NCI-H1092 treated with DMSO at 0.1 percent for 48 hours (cell line): ENCODE results near the gene ITIH5.
"Not testable (repeated sequence)": the region's sequence is repeated elsewhere in the genome, so short reads cannot be mapped to it uniquely, and the experiment has no call there.

Experiments
- DNase-seq: peaks from one replicate; lab custom pipeline; 2025; lab: John Stamatoyannopoulos, UW

Gene ITIH5

GRCh38 chr10:7666253-7667023 lies at the start of gene ITIH5:
Gene ITIH5 (minus strand): TSS chr10:7666966. CDS start chr10:7666892, 74 bp downstream.
- no peak for DNase-seq

- no peak for DNase-seq
These were observed 48.7 kb upstream of the ITIH5 start for GRCh38 chr10:7715515-7715914.

GRCh38 chr10:7711075-7711474 lies 44.3 kb upstream of the ITIH5 start:
- not testable (repeated sequence) for DNase-seq

GRCh38 chr10:7710446-7710845 lies 43.7 kb upstream of the ITIH5 start:
- no peak for DNase-seq

DNA sequence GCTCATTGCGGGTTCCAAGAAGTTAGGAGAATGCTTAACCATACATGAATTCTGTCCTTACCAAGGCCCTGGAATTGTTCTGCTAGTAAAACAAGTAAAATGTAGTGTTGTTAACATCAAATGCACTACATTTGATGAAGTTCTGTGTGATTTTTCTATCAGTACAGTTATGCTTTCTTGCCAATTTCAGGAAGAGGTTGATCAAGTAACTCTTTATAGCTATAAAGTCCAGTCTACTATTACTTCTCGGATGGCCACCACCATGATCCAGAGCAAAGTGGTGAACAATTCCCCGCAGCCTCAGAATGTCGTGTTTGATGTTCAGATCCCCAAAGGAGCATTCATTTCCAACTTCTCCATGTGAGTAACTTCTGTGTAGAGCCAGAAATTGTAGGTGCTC lies 42.1 kb upstream of the ITIH5 start:
- DNase-seq: no peak

GRCh38 chr10:7707858-7708622 lies 41.3 kb upstream of the ITIH5 start:
- no peak for DNase-seq

GRCh38 chr10:7707102-7707501 lies 40.3 kb upstream of the ITIH5 start:
- DNase-seq: no peak

DNA sequence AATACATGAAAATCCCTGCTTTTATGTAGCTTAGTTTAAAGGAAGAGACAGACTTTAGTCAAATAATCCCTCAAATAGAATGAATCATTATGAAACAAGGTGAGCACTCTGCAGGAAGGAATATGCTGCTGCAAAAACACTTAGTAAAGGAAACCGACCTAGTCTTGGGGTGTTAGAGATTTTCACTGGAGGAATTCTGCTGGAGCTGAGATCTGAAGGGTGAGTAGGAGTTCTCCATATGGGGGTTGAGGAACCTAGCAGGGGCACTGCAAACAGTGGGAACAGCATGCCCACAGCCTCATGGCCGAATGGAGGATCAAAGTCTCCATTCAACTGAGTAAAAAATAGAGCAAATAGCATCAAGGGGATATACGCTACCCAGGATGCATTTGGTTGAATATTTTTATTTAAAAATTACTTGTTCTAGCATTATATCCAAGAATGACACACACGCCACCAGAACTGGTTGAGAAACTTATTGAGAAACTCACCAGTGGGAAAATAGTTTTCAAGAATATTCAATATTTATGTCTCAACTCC lies 39.8 kb upstream of the ITIH5 start:
- DNase-seq: no peak

- no peak for DNase-seq
These were observed 38.6 kb upstream of the ITIH5 start for GRCh38 chr10:7705341-7705740.

- DNase-seq: no peak
These were observed 37.6 kb upstream of the ITIH5 start for GRCh38 chr10:7704071-7705016.

DNA sequence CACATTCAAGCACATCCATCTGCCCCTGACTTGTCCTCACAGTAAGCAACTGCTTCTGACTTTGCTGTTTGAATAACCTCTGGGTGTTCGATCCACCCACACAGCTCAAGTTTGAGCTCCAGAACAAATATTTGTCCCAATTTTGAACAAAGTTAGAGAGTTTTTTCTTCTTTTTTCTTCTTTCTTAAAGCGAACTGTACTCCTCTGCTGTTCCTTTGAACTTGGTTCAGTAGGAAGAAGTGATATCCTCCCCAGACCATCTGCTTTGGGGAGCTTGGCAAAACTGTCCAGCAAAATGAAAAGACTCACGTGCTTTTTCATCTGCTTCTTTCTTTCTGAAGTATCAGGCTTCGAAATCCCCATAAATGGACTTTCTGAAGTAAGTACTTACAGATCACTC lies 36.4 kb upstream of the ITIH5 start, which contains the start of gene ITIH2:
Gene ITIH2 (plus strand): TSS at position 177 of the 400 bp plus-strand sequence. CDS start 119 bp downstream, at position 296.
- no peak for DNase-seq

DNA sequence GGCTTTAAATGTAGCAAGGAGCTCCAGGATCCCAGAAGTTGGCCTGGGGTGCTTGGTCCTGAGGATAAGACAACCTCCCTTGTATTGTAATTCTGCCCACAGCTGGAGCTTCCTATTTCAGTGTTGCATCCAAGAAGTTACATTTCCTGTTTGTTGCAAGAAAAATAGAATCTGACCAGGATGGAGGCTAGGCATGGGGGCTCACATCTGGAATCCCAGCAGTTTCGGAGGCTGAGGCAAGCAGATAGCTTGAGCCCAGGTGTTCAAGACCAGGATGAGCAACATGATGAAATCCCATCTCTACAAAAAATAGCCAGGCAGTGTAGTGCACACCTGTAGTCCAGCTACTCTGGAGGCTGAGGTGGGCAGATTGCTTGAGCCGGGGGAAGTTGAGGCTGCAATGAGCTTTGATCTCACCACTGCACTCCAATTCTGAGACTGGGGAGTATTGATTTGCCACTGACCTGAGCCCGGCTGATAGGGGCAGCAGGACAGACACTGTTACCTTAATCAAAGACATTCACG lies 35.6 kb upstream of the ITIH5 start:
- DNase-seq: no peak

DNA sequence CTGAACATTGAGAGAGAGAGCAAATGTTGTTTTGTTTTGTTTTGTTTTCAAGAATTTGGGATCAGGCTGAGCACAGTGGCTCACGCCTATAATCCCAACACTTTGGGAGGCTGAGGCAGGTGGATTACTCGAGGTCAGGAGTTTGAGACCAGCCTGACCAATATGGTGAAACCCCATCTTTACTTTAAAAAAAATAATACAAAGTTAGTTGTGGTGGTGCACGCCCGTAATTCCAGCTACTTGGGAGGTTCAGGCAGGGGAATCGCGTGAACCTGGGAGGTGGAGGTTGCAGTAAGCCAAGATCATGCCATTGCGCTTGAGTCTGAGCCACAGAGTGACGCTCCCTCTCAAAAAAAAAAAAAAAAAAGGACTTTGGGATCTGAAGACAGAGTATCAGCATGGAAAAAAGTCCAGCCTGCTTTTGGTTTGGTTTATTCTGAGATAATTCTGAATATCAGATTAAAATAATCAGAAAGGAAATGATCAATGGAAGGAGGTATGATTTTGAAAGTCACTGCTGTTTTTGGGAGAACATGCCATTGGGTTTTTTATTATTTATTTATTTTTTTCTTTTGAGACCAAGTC lies 34.5 kb upstream of the ITIH5 start:
- DNase-seq: no peak

GRCh38 chr10:7700577-7701125 lies 33.9 kb upstream of the ITIH5 start:
- no peak for DNase-seq

DNA sequence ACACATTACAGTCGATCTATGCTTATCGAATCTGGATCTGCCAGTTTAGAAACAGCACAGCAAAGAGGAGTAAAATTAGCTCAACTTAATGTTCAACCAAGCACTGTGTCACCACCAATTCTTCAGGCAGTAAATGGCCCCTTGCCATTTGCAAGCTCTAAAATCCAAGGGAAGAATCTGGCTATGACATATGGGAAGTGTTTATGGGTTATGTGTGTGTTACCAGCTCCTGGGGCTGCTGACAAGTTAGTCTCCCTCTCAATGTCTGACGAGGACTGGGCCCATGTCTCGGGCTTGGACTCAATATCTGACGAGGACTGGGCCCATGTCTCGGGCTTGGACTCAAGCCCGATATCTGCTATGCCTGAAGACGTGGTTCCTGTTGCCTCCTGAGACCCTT lies 30.7 kb upstream of the ITIH5 start:
- no peak for DNase-seq

DNA sequence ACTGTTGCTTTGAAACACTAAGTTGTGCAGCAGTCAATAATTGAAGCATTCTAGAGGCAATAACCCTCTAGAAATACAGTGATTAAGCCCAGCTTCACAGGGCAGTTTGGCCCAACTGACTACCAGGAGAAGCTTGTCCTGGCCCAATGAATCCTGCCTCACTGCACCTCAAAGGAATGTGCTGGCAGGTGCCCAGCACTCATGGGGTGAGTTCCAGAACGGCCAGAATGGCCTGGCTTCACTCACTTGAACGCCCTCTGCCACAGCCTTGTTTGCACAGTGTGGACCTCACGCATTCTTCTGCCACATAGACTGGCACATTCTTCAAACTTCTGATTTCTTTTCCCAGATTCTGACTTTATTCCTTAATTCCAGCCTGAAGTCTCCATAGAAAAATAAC lies 29.8 kb upstream of the ITIH5 start:
- DNase-seq: no peak

- DNase-seq: not testable (repeated sequence)
These were observed 26.4 kb upstream of the ITIH5 start for GRCh38 chr10:7693194-7693593.

- not testable (repeated sequence) for DNase-seq
These were observed 25.6 kb upstream of the ITIH5 start for GRCh38 chr10:7692368-7692767.

- not testable (repeated sequence) for DNase-seq
These were observed 24.3 kb upstream of the ITIH5 start for GRCh38 chr10:7690885-7691597.

DNA sequence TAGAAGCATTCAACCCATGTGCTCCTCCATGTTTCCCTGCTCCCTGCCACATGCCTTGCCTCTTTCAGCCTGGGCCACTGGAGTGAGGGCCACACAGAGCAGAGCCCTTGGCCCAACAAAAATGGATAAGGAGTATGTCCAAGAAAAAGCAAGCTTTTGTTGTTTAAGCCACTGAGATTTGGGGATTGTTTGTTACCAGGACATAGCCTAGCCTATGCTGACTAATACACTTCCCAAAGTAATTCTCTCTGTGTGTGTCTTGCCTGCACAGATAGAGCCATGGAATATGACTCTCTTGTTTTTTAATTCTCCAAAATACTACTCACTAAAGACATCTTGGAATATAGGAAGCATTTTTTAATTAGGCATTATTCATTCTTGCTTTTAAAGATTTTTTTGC lies 22.8 kb upstream of the ITIH5 start:
- DNase-seq: no peak
